HG03439 (cell line): ENCODE measurements around the gene PI4KB.
"Not testable (repeated sequence)": the region's sequence is repeated elsewhere in the genome, so short reads cannot be mapped to it uniquely, and the experiment has no call there.

Source experiments
- ATAC-seq: cut with Tn5 transposase; IDR thresholded peaks from one replicate; pipeline ENCODE4 v1.9.1; 2021; ENCODE audit warnings: mild to moderate bottlenecking, moderate library complexity; ENCODE audit not compliant: unreplicated experiment

PI4KB gene

GRCh38 chr1:151327223-151327902 is at the start of gene PI4KB:
Gene PI4KB, minus strand, starts transcription at chr1:151327416. Its CDS starts 10,935 bp downstream, at chr1:151316481.
- ATAC-seq = peak; percentile 78

GRCh38 chr1:151373196-151373595 is 46.0 kb upstream of the PI4KB start:
- ATAC-seq = no peak

- ATAC-seq = no peak
Measured at GRCh38 chr1:151372058-151372934, 45.1 kb upstream of the PI4KB start, which contains the start of gene SELENBP1. Gene SELENBP1, minus strand, starts transcription at chr1:151372705. Its CDS starts 64 bp downstream, at chr1:151372641.

GRCh38 chr1:151371370-151372057 is 44.3 kb upstream of the PI4KB start:
- ATAC-seq = no peak

GRCh38 chr1:151370211-151370911 is 43.1 kb upstream of the PI4KB start:
- ATAC-seq = no peak

GRCh38 chr1:151369621-151370048 is 42.4 kb upstream of the PI4KB start:
- ATAC-seq = no peak

- no peak for ATAC-seq
Measured at GRCh38 chr1:151369302-151369610, 42.0 kb upstream of the PI4KB start.

GRCh38 chr1:151368393-151369301 is 41.4 kb upstream of the PI4KB start:
- ATAC-seq = no peak

GRCh38 chr1:151367658-151368392 is 40.6 kb upstream of the PI4KB start:
- no peak for ATAC-seq

- ATAC-seq = no peak
Measured at GRCh38 chr1:151364996-151365395, 37.8 kb upstream of the PI4KB start.

- ATAC-seq = no peak
Measured at GRCh38 chr1:151362308-151363155, 35.3 kb upstream of the PI4KB start.

GRCh38 chr1:151361883-151362282 is 34.7 kb upstream of the PI4KB start:
- ATAC-seq = no peak

GRCh38 chr1:151356696-151357095 is 29.5 kb upstream of the PI4KB start:
- no peak for ATAC-seq

GRCh38 chr1:151352021-151352718 is 25.0 kb upstream of the PI4KB start:
- no peak for ATAC-seq

- ATAC-seq = not testable (repeated sequence)
Measured at GRCh38 chr1:151350323-151350722, 23.1 kb upstream of the PI4KB start.

- no peak for ATAC-seq
Measured at GRCh38 chr1:151347523-151348246, 20.5 kb upstream of the PI4KB start.
